Measurements from ENCODE around the gene TSPYL2.

TSPYL2 gene

DNA sequence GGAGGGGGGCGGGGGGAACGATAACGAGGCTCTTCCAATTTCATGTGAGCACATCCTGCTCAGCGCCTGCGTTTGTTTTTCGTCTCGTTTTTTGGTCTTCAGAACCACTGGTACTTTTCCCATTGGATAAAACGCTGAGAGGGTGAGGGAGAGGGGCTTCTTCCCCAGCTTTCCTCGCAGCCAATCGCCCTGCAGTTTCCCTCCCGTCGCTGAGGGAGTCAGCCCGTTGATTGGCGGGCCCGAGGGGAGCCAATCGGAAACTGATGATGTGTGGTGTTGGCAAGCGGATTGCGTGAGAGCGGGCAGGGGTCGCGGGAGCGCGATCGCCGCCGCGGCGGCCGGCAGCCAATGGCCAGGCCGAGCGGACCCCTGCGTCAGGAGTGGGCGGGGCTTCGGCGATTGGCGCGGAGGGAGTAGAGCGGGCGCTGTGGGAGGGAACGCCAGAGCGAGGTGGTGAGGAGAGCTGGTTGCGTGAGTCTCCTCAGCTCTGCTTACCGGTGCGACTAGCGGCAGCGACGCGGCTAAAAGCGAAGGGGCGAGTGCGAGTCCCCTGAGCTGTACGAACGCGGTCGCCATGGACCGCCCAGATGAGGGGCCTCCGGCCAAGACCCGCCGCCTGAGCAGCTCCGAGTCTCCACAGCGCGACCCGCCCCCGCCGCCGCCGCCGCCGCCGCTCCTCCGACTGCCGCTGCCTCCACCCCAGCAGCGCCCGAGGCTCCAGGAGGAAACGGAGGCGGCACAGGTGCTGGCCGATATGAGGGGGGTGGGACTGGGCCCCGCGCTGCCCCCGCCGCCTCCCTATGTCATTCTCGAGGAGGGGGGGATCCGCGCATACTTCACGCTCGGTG is at the start of gene TSPYL2:
TSPYL2 (plus strand) TSS at position 443 of the 848 bp plus-strand sequence; CDS start at position 575, 132 bp downstream.
- peak; percentile 81 to 88 (median 86) for DNase-seq

DNA sequence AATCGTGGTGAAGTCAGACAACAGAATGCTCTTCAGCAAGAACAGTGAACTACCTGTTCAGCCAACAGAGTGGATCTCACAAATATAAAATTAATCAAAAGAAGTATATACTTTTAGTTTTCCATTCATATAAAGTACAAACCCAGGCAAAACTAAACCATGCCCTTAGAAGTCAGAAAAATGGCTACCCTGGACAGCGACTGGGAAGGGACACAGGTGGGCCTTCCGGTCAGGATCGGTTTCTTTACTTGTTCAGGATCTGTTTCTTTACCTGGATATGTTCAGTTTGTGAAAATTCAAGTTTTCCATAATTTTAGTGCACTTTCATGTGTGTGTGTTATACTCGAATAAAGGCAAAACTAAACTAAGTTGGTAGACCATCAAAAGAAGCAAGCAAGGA is 46.0 kb upstream of the TSPYL2 start:
- no peak for DNase-seq

DNA sequence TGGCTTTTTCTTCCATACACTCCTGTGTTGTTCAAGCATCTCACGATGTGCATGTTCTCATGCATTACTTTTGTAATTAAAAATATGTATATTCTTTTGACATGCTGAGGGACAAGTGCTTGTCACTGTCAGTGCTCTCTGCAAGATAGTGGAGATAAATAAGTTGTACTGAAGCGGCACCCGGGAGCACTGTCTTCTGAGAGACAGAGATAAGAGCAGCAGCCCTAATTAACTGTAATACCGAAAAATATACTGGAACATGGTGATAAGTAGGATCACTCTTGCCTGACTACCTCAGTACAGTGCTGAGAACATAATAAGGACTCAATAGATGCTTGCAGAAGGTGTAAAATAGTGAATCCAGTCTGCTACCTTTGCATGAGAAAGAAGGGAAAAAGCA is 42.9 kb upstream of the TSPYL2 start:
- DNase-seq: no peak

DNA sequence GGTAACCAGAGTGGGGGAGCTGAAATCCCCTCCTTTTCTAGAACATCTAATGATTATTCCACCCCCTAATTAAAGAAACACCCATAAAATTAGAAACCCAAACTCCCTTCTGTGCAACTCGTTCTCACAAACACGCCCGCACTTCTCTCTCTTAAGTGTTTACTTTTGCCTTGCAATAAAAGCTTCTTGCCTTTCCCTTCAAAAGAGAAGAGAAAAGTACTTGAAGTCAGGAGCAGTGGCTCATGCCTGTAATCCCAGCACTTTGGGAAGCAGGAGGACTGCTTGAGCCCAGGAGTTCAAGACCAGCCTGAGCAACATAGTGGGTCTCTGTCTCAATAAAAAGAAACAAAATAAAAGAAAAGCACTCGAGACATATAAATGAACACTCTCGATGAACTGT is 37.2 kb upstream of the TSPYL2 start:
- no peak for DNase-seq

DNA sequence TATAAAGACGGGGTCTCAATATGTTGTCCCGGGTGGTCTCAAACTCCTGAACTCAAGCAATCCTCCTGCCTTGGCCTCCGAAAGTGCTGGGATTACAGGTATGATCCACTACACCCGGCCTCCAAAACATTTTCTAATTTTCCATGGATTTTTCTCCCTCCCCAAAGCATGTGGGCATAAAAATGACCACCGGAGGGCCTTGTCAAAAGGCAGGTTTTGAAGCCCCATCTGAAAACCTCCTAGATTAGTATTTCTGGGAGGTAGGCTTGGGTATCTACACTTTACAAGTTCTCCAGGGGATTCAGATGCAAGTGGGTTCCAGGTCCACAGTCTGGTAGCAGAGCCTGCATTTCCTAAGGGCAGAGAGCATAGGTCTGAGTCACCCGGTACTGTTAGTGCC is 34.9 kb upstream of the TSPYL2 start:
- DNase-seq: no peak

DNA sequence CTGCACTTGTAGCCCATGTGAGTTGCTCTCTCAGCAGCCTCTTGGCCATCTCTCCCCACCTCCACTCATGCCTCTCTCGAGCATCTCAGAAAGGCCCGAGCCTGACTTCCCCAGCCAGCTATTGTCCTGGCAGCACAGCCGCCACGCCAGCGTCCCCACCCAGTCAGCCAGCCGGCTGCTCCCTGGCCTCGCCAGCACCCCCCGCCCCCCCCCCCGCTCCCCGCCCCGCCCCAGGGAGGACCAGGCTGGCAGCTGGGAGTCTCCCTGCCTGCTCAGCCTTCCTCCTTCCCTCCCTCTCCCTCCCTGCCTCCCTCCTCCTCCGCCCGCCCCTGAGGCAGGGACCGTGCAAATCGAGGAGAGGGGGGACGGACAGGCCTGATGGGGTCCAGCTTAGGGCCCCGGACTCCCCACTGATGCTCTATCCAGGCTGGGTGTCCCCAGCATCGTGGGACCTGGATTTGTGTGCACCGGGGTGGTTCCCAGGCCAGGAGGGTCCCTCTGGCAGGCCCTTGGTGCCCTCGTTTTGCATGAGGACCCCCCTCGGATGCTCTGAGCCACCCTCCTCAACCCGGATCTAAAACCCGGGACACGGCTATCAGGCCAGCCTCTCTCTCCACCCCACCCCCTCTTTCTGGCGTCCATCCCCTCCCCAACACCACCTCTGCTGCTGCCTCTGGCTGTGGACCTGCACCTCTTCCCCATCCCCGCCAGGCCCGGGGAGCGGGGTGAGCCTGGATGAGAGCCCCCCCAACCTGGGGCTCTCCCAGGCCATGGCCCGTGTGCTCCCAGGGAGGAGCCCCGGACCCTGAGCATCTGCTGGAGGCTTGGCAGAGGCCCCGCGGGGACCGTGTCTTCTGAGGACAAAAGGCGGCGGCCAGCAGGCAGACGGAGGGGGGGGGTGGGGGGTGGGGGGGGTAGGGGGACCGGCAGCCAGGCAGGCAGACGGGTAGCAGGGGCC is 33.7 kb upstream of the TSPYL2 start, which contains the start of gene GPR173:
GPR173 (plus strand) TSS at position 621 of the 958 bp plus-strand sequence. CDS start 27,833 bp downstream, outside the sequence.
- no peak for DNase-seq

DNA sequence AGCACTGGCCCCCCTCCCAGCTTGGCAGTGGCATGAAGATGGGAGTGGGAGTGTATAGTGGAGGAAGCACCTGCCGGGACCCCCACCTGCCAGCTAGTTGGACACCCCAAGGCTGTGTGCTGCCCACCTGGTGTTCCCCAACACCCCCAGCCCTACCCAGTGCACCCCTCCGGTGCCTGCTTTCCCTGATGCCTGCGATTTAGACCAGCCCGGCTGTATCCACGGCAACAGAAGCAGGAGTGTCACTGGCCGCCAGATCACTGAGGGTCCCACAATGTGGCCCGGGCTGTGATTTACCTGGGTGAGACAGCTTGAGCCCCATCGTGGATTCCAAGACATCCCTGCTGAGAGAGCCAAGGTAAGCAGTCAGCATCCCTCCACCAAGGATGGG is 33.0 kb upstream of the TSPYL2 start:
- no peak for DNase-seq

DNA sequence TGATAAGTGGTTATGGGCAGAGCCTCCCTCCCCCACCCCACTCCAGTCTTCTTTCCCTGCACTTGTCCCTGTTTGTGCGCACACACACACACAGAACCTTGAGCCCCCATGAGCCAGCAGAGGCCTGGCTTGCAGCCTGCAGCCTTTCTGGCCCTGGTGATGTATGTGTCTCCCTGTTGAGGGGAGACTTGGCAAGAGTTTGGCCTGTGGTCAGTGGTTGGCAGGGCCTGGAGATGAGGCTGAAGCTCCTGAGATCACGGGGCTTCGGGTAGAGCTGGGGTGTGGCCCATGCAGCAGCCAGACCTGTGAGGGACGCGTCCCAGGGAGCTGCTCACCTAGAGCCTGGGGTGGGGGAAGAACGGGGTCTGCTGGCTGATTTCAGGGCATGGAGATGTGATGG is 31.3 kb upstream of the TSPYL2 start:
- no peak for DNase-seq

DNA sequence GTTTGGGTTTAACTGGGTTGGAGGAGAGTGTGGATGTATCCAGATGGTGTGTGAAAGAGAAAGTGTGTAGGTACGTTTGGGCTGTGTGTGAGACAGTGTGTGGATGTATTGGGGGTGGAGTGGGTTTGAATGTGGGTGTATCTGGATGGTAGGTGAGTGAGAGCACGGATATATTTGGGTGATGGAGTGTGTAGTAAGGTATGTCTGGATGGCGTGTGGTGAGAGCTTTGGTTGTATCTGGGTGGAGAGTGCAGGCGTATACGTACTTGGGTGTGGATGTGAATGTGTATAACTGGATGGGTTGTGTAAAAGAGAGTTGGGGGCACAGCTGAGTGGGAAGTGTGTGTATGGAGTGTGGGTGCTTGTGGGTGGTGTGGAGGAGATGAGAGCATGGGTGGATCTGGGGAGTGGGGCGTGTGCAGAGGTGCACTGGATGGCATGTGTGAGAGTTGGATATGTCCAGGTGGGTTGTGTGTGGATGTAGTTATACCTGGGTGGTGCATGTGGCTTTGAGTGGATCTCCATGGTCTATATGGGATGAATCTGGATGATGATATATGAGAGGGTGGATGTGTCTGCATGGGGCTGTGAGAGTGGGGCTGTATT is 26.8 kb upstream of the TSPYL2 start:
- no peak for DNase-seq

DNA sequence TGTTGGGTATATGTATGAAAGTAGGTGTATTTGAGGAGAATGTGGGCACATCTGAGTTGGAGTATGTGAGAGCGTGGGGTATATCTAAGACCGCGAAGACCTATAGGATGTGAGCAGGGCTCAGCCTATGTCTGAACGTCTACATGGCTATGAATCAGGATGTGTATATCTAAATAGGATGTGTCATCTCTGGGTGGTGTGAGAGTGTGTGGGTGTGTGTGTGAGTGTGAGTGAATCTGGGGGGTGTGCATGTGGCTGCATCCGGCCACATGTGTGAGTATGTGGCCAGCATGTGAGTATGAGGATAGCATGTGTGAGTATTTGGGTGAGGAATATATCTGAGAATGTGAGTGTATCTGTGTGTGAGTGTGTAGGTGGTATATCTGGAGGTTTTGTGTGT is 25.9 kb upstream of the TSPYL2 start:
- no peak for DNase-seq

DNA sequence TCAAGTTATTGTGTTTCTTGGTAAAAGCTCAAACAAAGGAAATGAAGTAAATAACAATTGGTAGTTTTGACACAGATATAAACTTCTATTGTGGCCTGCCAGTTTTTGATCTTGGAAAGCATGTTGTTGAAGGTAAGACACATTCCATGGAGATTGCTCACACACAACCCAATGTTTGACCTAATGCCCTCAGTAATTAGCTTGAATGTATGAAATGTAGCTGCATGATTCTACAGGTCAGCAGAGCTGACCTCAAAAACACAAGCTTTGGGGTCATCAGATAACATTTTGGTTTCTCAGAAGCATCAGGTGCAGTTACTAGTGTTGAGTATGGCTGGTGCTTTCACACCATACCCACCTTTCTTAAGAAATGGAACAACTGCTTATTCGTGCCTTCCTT is 17.1 kb upstream of the TSPYL2 start:
- DNase-seq: no peak

DNA sequence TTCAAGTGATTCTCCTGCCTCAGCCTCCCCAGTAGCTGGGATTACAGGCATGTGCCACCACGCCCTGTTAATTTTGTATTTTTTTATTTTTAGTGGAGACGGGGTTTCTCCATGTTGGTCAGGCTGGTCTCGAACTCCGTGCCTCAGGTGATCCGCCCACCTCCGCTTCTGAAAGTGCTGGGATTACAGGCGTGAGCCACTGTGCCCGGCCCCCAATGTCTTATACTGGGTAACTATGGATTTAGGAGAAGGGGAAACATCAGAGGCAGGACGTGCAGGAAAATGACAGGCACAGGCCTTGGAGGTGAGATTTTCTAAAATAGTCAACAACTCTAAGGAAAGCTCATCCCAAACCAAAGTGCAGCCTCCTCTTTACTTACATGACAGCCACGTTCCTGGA is 11.1 kb upstream of the TSPYL2 start:
- no peak for DNase-seq

DNA sequence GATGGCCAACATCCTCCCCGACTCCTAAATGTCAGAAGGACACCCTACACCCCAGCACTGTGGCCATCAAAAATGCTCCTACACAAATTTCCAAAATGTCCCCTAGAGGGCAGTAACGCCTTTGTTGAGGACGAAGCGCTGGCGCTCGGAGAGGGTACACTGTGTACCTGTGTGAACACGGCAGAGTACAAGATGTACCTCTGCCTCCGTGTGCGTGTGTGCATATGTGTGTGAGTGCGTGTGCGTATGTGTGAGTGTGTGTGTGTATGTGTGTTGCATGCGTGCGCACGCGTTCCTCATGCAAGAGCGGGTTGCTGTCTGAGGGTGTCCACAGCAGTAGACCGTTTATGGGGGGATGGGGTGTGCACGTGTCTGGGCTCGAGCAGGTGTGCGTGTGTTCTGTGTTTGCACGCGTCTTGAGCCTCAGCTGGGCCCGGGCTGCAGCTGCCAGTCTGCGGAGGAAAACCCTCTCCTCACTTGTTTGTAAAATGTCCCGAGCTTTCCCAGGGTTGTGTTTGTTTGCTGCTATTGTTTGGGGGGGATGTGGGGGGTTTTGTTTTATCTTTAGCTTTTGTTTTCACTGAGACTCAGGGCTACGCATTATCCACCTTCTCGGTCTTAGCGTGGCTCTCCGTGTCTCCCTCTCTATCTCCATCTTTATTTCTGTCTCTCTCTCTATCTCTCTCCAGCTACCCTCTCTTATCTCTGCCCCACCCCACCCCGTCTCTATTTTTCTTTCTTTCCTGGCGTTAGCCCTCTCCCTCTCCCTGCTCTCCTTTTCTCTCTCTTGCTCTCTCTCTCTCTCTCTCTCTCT is 10.4 kb upstream of the TSPYL2 start:
- peak in 3 of 4 experiments; percentile 15 to 36 (median 31) for DNase-seq

DNA sequence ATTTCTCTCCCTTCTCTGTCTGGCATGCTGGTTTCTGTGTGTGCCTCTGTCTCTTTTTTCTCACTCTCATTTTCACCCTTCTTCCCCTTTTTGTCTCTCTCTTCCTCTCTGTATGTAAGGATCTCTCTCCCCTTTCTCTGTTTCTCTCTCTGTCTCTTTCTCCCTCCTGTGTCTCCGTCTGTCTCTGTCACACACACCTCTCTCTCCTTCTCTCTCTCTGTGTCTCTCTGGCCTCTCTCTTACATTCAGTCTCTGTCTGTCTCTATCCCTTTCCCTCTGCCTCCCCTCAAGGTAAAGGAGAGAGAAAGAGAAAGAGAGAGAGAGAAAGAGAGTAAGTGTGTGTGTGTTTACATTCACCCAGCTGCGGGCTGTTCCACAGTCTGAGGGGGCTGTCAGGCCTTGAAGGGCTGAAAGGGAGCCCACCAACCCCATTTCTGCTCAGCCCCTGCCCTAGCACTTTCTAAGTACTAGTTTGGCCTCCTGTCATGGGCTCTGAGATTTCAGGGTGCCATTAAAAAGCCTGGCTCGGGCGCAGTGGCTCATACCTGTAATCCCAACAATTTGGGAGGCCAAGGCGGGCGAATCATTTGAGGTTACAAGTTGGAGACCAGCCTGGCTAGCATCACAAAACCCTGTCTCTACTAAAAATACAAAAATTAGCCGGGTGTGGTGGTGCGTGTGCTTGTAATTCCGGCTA is 9.6 kb upstream of the TSPYL2 start:
- DNase-seq: no peak

DNA sequence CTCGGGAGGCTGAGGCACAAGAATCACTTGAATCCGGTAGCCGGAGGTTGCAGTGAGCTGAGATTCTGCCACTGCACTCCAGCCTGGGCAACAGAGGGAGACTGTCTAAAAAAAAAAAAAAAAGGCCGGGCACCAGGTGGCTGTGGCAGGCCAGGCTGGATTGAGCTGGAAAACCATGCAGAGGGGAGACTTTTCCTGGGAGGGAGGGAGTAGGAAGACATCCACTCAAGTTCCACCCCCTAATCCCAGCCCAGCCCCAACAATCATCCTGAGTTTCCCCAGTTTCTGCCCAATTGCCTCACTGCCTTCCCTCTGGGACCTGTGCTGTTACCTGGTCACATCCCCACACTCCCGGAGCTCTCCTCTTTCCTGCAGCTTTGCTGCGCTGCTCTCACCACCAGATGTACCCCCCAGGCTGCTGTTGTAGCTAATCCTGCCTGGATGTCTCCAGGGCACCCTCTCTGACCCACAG is 9.0 kb upstream of the TSPYL2 start:
- DNase-seq: no peak

DNA sequence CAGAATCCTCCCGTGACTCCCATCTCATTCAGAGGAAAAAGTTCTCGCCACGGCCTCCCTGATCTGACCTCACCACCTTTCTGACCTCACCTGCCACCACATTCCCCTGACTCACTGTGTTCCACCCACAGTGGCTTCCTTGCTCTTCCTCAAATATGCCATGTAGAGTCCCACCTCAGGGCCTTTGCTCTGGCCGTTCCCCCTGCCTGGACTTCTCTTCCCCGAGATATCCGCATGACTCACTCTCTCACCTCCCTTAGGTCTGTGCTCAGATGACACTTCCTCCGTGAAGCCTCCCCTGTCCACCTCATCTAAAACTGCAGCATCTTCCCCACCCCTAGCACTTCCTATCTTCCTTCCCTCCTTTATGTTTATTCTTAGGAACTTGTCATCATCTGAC is 7.2 kb upstream of the TSPYL2 start:
- DNase-seq: no peak

DNA sequence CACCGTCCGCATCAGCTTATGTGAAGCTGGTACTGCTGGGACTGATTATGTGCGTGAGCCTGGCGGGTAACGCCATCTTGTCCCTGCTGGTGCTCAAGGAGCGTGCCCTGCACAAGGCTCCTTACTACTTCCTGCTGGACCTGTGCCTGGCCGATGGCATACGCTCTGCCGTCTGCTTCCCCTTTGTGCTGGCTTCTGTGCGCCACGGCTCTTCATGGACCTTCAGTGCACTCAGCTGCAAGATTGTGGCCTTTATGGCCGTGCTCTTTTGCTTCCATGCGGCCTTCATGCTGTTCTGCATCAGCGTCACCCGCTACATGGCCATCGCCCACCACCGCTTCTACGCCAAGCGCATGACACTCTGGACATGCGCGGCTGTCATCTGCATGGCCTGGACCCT is 5.5 kb upstream of the TSPYL2 start:
- DNase-seq: no peak

DNA sequence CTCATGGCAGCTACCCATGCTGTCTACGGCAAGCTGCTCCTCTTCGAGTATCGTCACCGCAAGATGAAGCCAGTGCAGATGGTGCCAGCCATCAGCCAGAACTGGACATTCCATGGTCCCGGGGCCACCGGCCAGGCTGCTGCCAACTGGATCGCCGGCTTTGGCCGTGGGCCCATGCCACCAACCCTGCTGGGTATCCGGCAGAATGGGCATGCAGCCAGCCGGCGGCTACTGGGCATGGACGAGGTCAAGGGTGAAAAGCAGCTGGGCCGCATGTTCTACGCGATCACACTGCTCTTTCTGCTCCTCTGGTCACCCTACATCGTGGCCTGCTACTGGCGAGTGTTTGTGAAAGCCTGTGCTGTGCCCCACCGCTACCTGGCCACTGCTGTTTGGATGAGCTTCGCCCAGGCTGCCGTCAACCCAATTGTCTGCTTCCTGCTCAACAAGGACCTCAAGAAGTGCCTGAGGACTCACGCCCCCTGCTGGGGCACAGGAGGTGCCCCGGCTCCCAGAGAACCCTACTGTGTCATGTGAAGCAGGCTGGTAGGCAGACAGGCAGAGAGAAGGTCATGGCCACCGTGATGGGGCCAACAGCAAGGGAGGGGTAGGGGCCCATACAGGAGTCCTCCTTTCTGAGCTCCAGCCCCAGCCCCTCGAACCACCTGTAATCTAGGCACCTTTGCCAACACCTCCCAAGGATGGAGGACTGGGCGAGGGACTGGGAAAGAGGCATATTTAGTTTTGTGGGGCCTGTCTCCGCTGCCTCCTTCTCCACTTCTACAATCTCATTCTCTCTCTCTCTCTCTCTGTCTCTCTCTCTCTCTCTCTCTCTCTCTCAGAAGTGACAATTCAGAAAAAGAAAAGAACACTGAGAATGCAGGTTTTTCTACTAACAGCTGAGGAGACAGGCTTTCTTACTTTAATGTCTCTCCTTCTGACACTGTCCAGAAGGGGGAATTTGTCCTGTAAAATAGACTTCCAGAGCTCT is 4.7 kb upstream of the TSPYL2 start:
- DNase-seq: no peak

DNA sequence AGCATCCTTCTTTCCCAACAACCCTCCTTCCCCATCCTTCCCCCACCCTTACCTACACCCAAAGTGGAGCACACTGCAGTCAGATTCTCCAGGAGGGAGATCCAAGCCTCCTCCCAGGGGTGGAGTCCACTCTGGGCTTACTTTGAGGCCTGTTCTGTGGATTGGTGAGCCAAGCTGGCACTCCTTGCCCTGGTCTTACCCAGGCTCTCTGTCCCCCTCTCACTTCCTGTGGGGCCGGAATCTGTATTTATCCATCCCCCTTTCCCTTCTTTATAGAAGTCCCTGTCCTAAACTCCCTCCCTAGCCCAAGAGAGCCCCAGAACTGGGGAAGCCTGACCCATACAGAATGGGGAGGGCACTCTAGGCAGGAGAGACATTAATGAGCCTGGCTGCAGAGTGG is 3.2 kb upstream of the TSPYL2 start:
- no peak for DNase-seq
